Common myeloid progenitor, CD34-positive (primary cell): ENCODE results near the gene ITSN2.
A peak's percentile ranks its signal among the peaks of the same experiment; 100 is the strongest.

Source experiments
- CTCF ChIA-PET: fragments of 350-600 bp; sonication (Branson Sonifier 250); formaldehyde crosslinking; loops from one replicate; lab custom pipeline; 2021; ENCODE audit warnings: antibody characterized with exemption; lab: Charles Lee
- POLR2A ChIA-PET: fragments of 350-600 bp; sonication (Branson Sonifier 250); formaldehyde crosslinking; loops from one replicate; lab custom pipeline; 2021; ENCODE audit warnings: antibody characterized with exemption; lab: Charles Lee
- DNase-seq, 3 donors: peaks; one replicate each; pipeline versions ENCODE4 v3.0.0 to v3.0.0-alpha.2; 2013
- H3K27ac ChIP-seq, 2 experiments: 1 replicate in 1 of 2; 2 replicates in 1 of 2; pipeline ENCODE4 v1.7.0; 2013; ENCODE audit warnings: inconsistent platforms in 2 of 2, low read length in 2 of 2, mild to moderate bottlenecking in 2 of 2, low read depth in 1 of 2, moderate library complexity in 1 of 2; ENCODE audit not compliant: severe bottlenecking in 2 of 2, insufficient read depth in 1 of 2, poor library complexity in 1 of 2
- H3K27me3 ChIP-seq, 5 experiments: replicated peaks in 2 of 5; 1 replicate in 3 of 5; 2 replicates in 2 of 5; pipeline versions ENCODE4 v1.6.1 to v1.7.0; 2013; ENCODE audit warnings: low read length in 4 of 5, mild to moderate bottlenecking in 2 of 5, moderate library complexity in 2 of 5, inconsistent platforms in 1 of 5; ENCODE audit not compliant: insufficient read depth in 5 of 5, control insufficient read depth in 4 of 5
- H3K36me3 ChIP-seq, 4 experiments: 1 replicate in 2 of 4; 2 replicates in 2 of 4; pipeline versions ENCODE4 v1.6.1 to v1.7.0; 2013; ENCODE audit warnings: low read length in 3 of 4, control low read depth in 1 of 4, mild to moderate bottlenecking in 1 of 4; ENCODE audit not compliant: control insufficient read depth in 4 of 4, insufficient read depth in 4 of 4
- H3K4me1 ChIP-seq, 4 experiments: 1 replicate in 3 of 4; 2 replicates in 1 of 4; pipeline versions ENCODE4 v1.6.1 to v1.7.1; 2013; ENCODE audit warnings: low read length in 3 of 4, mild to moderate bottlenecking in 3 of 4, control low read depth in 1 of 4, inconsistent platforms in 1 of 4, moderate library complexity in 1 of 4; ENCODE audit not compliant: control insufficient read depth in 4 of 4, insufficient read depth in 4 of 4; ENCODE audit errors: control extremely low read depth in 1 of 4
- H3K4me3 ChIP-seq, 7 experiments: 1 replicate in 4 of 7; 2 replicates in 3 of 7; pipeline versions ENCODE4 v1.5.1 to v1.7.0; 2013; ENCODE audit warnings: mild to moderate bottlenecking in 7 of 7, low read length in 6 of 7, moderate library complexity in 6 of 7, inconsistent platforms in 2 of 7, low read depth in 2 of 7, control low read depth in 1 of 7; ENCODE audit not compliant: insufficient read depth in 4 of 7, control insufficient read depth in 1 of 7; ENCODE audit errors: extremely low read depth in 1 of 7
- H3K9me3 ChIP-seq, 5 experiments: 1 replicate in 4 of 5; 2 replicates in 1 of 5; pipeline versions ENCODE4 v1.6.1 to v1.7.1; 2013; ENCODE audit warnings: low read length in 4 of 5, mild to moderate bottlenecking in 2 of 5, inconsistent platforms in 1 of 5, low read depth in 1 of 5, moderate library complexity in 1 of 5; ENCODE audit not compliant: control insufficient read depth in 4 of 5, insufficient read depth in 2 of 5; ENCODE audit errors: control extremely low read depth in 1 of 5
- WGBS: methylation state at CpG from one replicate; pipeline ENCODE4 v1.1.5; 2013; ENCODE audit not compliant: insufficient coverage; 5-methylcytosine and 5-hydroxymethylcytosine counted together

ITSN2 gene

DNA sequence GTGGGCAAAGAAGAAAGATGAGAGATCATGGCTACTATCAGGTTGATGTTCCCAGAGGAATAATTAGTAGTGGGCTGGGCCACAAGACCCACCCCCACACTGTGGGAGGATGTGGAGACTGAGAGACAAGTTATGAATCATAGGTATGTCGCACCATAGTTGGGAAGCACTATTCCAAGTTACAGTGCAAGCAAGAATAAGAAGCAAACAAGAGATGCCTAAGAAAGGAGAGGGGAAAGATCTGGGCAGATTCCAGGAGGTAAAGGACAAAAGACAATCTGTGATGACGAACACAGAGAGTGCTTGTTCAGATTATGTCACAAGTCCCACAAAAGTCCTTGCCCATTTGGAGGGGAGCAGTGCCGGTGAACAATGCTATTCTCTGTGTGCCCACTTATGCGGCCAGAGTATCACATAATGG lies 128.9 kb downstream of the ITSN2 start:
- Histone ChIP-seq H3K27ac (no peak overlapping the region), H3K4me3 (no peak overlapping the region), H3K4me1 (no peaks in the 10 kb centered on the region), H3K36me3 (peaks cover under 1 to 13% (median 7%) of the 10 kb centered on the region in 4 experiments), H3K9me3 (no peaks in the 10 kb centered on the region), H3K27me3 (no peaks in the 10 kb centered on the region)
- ChIA-PET CTCF (no interaction called here), POLR2A (no interaction called here)
- DNase-seq: no peak
- 96% methylated on average over 4 of the region's 4 CpGs for WGBS

DNA sequence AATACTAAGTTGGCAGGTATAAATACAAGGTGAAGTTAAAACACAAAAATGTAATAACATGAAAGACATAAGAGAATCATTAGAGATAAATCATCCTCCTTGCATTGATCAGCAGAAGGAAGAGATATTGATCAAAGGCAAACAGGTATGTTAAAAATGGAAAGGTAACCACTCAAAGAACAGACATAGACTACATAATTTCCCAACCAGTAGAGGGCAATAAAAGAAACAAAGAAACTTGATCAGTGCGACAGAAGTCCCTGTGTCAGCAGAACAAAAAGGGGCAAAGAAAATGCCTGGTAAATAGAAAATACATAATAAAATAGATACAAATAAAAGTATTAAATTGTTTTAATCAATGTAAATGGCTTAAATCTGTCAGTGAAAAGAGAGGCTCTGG lies 131.9 kb downstream of the ITSN2 start:
- ChIA-PET CTCF (interaction anchor here (0.8 to 1.5 kb wide), 2 partner anchors 8 to 14 kb away, joined by 3 to 5 read pairs; no protein-coding TSS in a partner anchor), POLR2A (interaction anchor here (1.0 kb wide), 1 partner anchor 8 kb away, joined by 3 read pairs; no protein-coding TSS in a partner anchor)
- Histone ChIP-seq H3K4me3 (no peak overlapping the region), H3K9me3 (no peaks in the 10 kb centered on the region), H3K27me3 (no peaks in the 10 kb centered on the region), H3K27ac (no peak overlapping the region), H3K36me3 (peaks cover 3 to 13% (median 9%) of the 10 kb centered on the region in 4 experiments), H3K4me1 (no peaks in the 10 kb centered on the region)
- DNase-seq: peak in 2 of 3 donors; percentile 23 to 44
- WGBS: no CpG with 5 or more reads among the region's 1 CpG

DNA sequence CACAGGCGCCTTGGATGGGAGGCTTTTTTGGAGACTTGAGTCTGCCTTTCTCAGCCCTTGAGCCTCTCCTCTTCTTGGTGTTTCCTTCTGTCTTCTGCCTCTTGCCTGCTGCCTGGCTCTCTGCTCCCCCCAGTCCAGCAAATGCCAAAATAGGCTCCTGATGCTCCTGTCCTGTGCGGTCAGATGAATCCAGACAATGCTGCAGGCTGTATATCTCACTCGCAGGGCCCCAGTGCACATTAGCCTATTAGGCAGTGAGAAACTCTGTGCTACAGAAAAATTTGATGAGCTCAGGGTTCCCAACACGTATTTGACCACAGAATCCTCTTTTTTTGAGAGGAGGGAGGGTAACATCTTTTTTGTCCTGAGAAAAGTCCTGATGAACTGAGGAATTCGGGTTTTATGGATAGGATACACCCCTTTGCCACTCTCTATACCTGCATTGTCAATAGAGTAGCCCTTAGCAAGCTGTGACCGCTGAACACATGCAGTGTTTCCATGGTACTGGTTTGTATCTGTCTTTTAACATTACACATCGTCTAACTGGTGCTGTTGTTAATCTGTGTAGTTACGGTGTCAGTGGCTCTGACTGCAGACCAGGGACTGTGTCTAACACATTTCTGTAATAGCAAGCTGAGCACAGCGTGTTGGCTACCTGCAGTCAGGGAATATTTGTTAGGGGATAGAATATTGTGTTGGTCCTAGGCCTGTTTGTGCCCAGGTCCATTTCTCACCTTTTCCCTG lies 134.7 kb downstream of the ITSN2 start:
- Histone ChIP-seq H3K27me3 (no peaks in the 10 kb centered on the region), H3K27ac (no peak overlapping the region), H3K4me3 (no peak overlapping the region), H3K36me3 (peaks cover 7 to 13% (median 12%) of the 10 kb centered on the region in 4 experiments), H3K9me3 (no peaks in the 10 kb centered on the region), H3K4me1 (no peaks in the 10 kb centered on the region)
- WGBS: 100% methylated on average over 8 of the region's 9 CpGs
- ChIA-PET CTCF (interaction anchor here (0.7 to 1.1 kb wide), 3 partner anchors 9 to 603 kb away, joined by 3 to 5 read pairs (median 3); no protein-coding TSS in a partner anchor), POLR2A (interaction anchor here (0.6 kb wide), 1 partner anchor 79 kb away, joined by 3 read pairs; no protein-coding TSS in a partner anchor)
- DNase-seq: no peak

DNA sequence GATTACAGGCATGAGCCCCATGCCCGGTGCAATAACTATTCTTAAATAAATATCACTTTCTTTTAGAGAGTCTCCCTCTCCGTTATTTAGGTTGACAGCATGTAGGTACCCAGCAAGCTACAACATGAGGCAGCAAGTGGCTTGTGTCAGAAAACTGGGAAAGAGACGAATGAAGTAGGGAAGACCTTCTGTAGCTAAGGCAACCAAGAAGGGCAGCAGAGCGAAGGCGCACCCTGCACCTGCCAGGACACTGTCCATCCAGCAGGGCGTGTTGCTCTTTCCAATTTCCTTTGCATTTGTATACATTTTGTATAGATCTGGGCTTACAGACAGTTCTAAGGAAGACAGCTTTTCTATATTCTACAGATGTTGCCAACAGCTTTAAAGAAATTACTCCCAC lies 137.4 kb downstream of the ITSN2 start:
- CTCF ChIA-PET: no interaction called here
- 80% methylated on average over 4 of the region's 6 CpGs for WGBS
- H3K36me3 ChIP-seq: peaks cover 19 to 36% (median 28%) of the 10 kb centered on the region in 4 experiments

DNA sequence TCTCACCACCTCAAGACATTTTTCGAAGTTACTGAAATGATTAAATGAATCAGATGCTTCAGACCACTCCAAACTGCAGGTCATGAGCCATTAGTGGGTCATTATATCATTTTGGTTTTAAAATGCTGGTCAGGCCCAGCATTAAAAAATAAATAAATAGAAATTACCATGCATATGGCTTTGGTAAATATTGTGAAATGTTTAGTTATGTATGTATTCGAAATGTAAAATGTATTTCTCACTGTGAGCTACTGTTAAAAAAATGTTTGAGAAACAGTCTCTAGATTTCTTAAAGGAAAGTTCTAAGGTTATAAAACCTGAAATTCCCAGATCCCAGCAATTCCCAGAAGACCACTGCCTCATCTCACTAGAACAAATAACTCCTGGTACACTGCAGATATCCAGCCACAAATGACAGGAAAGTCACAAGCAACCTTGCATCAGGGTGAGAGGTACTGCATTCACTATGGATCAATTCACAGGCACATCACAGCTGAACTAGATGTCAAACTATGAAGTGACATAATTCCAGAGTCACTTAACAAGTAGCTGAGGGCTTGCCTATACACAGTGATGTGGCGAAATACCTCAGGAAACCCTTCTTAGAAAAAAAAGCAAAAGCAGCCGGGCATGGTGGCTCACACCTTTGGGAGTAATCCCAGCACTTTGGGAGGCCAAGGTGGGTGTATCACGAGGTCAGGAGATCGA lies 138.8 kb downstream of the ITSN2 start:
- 97% methylated on average over 3 of the region's 6 CpGs for WGBS
- CTCF ChIA-PET: interaction anchor here (1.1 to 1.4 kb wide), 2 partner anchors 7 to 137 kb away, joined by 3 to 5 read pairs; partner anchors contain the start of gene TP53I3
- H3K9me3 ChIP-seq: no peaks in the 10 kb centered on the region

More for the DNA sequence above, 137.4 kb downstream of the ITSN2 start:
- DNase-seq: no peak
- Histone ChIP-seq H3K4me3 (no peak overlapping the region), H3K27me3 (no peaks in the 10 kb centered on the region), H3K4me1 (no peaks in the 10 kb centered on the region), H3K9me3 (no peaks in the 10 kb centered on the region), H3K27ac (no peak overlapping the region)
- POLR2A ChIA-PET: no interaction called here

DNA sequence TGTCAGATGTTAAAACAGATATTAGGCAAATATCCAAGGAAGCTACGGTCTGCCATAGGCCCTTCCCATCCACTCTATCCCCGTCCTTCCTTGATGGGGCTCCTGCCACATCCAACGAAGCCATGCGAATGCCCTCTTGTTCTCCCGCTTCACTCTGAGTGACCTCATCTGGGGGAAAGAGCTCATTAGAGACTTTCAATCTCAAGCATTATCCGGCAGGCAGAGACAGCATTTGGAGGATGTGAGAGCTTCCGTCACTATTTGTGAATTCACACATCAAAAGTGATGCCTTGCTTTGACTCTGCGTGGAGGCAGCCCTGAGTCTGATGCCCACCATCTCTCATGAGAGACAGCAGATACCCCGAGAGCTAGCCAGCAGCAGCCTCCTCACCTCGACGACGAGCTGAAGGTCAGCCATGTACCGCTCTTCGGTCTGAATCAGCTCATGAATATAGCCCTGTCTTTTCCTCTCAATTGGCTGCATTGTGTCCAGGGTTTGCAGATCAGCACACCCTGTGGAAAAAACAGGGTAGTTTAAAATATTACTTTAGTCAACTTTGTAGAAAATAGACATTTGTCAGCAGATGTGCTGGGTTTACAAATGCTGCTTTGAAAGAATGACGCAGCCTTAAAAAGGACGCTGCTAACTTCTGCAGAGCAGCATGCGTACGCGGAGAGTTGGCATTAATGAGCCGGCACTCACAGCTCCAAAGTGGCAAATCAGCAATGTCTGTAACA lies 139.6 kb downstream of the ITSN2 start:
- Histone ChIP-seq H3K4me3 (no peak overlapping the region), H3K27me3 (no peaks in the 10 kb centered on the region), H3K36me3 (peaks cover 26 to 41% (median 34%) of the 10 kb centered on the region in 4 experiments), H3K4me1 (no peaks in the 10 kb centered on the region), H3K9me3 (no peaks in the 10 kb centered on the region), H3K27ac (no peak overlapping the region)
- POLR2A ChIA-PET: interaction anchor here (1.2 kb wide), 1 partner anchor 8 kb away, joined by 3 read pairs; no protein-coding TSS in a partner anchor
- WGBS: 97% methylated on average over 20 of the region's 20 CpGs
- no peak for DNase-seq
- CTCF ChIA-PET: interaction anchor here (1.1 to 1.4 kb wide), 2 partner anchors 8 to 136 kb away, joined by 3 to 5 read pairs; partner anchors contain the start of gene TP53I3

More for the DNA sequence above, 138.8 kb downstream of the ITSN2 start:
- POLR2A ChIA-PET: no interaction called here
- Histone ChIP-seq H3K27ac (no peak overlapping the region), H3K27me3 (no peaks in the 10 kb centered on the region), H3K36me3 (peaks cover 21 to 40% (median 31%) of the 10 kb centered on the region in 4 experiments), H3K4me3 (no peak overlapping the region), H3K4me1 (no peaks in the 10 kb centered on the region)
- DNase-seq: no peak
